HepG2 (cell line): ENCODE measurements around the gene GMPPA. TPM values are rescaled to one million over a fixed set of nuclear protein-coding genes. Genes with fewer than 3 reads are reported as not detected.

Experiments
- ATAC-seq: fragments of 200-7000 bp; cut with Tn5 transposase; 3 replicates; pipeline ENCODE4 v1.9.1; 2020; ENCODE audit warnings: mild to moderate bottlenecking, moderate library complexity
- BruUV-seq: library from RNA; stranded (reverse); fragments of 400-500 nt; replicated peaks from 2 replicates; lab custom pipeline; 2021; lab: Mats Ljungman, UMichigan
- CTCF ChIA-PET: fragments of 300-600 bp; formaldehyde crosslinking; extraction: SDS; loops from one replicate; lab custom pipeline; 2021; ENCODE audit warnings: low total read pairs, inconsistent platforms, low intra/inter-chr PET ratio; lab: Yijun Ruan, JAX
- POLR2A ChIA-PET: fragments of 350-600 bp; sonication (Branson Sonifier 250); formaldehyde crosslinking; loops from one replicate; lab custom pipeline; 2020; ENCODE audit warnings: antibody characterized with exemption, inconsistent platforms; lab: Yijun Ruan, JAX
- DNase-seq: peaks from one replicate; pipeline ENCODE4 v3.0.0-alpha.2; 2015; ENCODE audit warnings: low spot score
- FAIRE-seq: peaks from 3 replicates; lab custom pipeline; 2011; peaks lifted over from hg19 to GRCh38; lab: Jason Lieb, UNC
- H2AFZ ChIP-seq: one replicate; pipeline ENCODE4 v1.6.1; 2011; ENCODE audit warnings: low read length, inconsistent platforms
- H3K27ac ChIP-seq: fragments of 300-600 bp; 3 replicates; pipeline ENCODE4 v1.8.0; 2011; ENCODE audit warnings: mixed run types, mild to moderate bottlenecking, mixed read lengths, low read length, inconsistent platforms; ENCODE audit not compliant: insufficient read depth; ENCODE audit errors: extremely low read length
- H3K27me3 ChIP-seq, 2 experiments: fragments of 200-600 bp in 1 of 2; 2 replicates in 1 of 2; 3 replicates in 1 of 2; pipeline versions ENCODE4 v1.6.0 to v1.8.0; 2011; ENCODE audit warnings: low read length in 2 of 2, mild to moderate bottlenecking in 2 of 2, moderate library complexity in 2 of 2, inconsistent platforms in 1 of 2; ENCODE audit not compliant: insufficient read depth in 2 of 2, control insufficient read depth in 1 of 2
- H3K36me3 ChIP-seq, 2 experiments: fragments of 200-600 bp in 1 of 2; replicated peaks in 1 of 2; 2 replicates in 1 of 2; 3 replicates in 1 of 2; pipeline versions ENCODE4 v1.5.1 to v1.8.0; 2011; ENCODE audit warnings: low read length in 2 of 2, inconsistent platforms in 1 of 2; ENCODE audit not compliant: insufficient read depth in 2 of 2, control insufficient read depth in 1 of 2
- H3K4me1 ChIP-seq: 2 replicates; pipeline ENCODE4 v1.5.1; 2012; ENCODE audit warnings: low read length, inconsistent platforms; ENCODE audit not compliant: insufficient read depth
- H3K4me2 ChIP-seq: 2 replicates; pipeline ENCODE4 v1.6.0; 2011; ENCODE audit warnings: low read depth, low read length, inconsistent platforms
- H3K4me3 ChIP-seq, 3 experiments: fragments of 200-600 bp in 1 of 3; sonication (generic), shearing (Covaris generic) in 1 of 3; replicated peaks in 1 of 3; 2 replicates each; pipeline ENCODE4 v1.5.1; 2011 to 2016; ENCODE audit warnings: low read length in 3 of 3, inconsistent platforms in 2 of 3, low read depth in 2 of 3, mild to moderate bottlenecking in 2 of 3, control low read depth in 1 of 3, mixed read lengths in 1 of 3; ENCODE audit not compliant: insufficient read depth in 1 of 3
- H3K79me2 ChIP-seq: one replicate; pipeline ENCODE4 v1.6.1; 2011; ENCODE audit warnings: low read length, inconsistent platforms; ENCODE audit not compliant: insufficient read depth
- H3K9ac ChIP-seq: 2 replicates; pipeline ENCODE4 v1.6.0; 2011; ENCODE audit warnings: mild to moderate bottlenecking, low read depth, low read length, inconsistent platforms; ENCODE audit not compliant: insufficient read depth
- H3K9me3 ChIP-seq: 2 replicates; pipeline ENCODE4 v1.5.1; 2012; ENCODE audit warnings: mild to moderate bottlenecking, low read length
- H4K20me1 ChIP-seq: 2 replicates; pipeline ENCODE4 v1.6.0; 2011; ENCODE audit warnings: inconsistent platforms, mild to moderate bottlenecking, low read length, moderate library complexity; ENCODE audit not compliant: insufficient read depth
- AHR ChIP-seq: IDR thresholded peaks from 2 replicates; pipeline ENCODE4 v1.6.1; 2018; ENCODE audit warnings: missing genetic modification reagents, missing compliant biosample characterization
- ERF ChIP-seq: IDR thresholded peaks from 2 replicates; pipeline ENCODE4 v1.6.1; 2018; ENCODE audit warnings: missing biosample characterization, missing genetic modification reagents
- FOSL2 ChIP-seq: sonication (generic); formaldehyde crosslinking; IDR thresholded peaks from 2 replicates; pipeline ENCODE4 v1.4.0; 2020; ENCODE audit warnings: missing genetic modification reagents
- NFE2 ChIP-seq: sonication (generic); formaldehyde crosslinking; IDR thresholded peaks from 2 replicates; pipeline ENCODE4 v1.4.0; 2020; ENCODE audit warnings: missing genetic modification reagents
- SATB2 ChIP-seq: sonication (generic); formaldehyde crosslinking; IDR thresholded peaks from 2 replicates; pipeline ENCODE4 v1.5.0; 2020; ENCODE audit warnings: missing genetic modification reagents
- SCMH1 ChIP-seq: sonication (generic); formaldehyde crosslinking; IDR thresholded peaks from 2 replicates; pipeline ENCODE4 v1.9.0; 2021; ENCODE audit warnings: missing genetic modification reagents, mild to moderate bottlenecking, borderline replicate concordance
- TMF1 ChIP-seq: sonication (generic); formaldehyde crosslinking; IDR thresholded peaks from 2 replicates; pipeline ENCODE4 v1.8.1; 2022; ENCODE audit warnings: low read depth, missing genetic modification reagents
- ZNF333 ChIP-seq: sonication (generic); formaldehyde crosslinking; IDR thresholded peaks from 2 replicates; pipeline ENCODE4 v1.4.0; 2020; ENCODE audit warnings: mild to moderate bottlenecking, missing genetic modification reagents, borderline replicate concordance
- WGBS: methylation state at CpG from one replicate; pipeline ENCODE4 v1.1.6; 2017; ENCODE audit warnings: low lambda C conversion rate; 5-methylcytosine and 5-hydroxymethylcytosine counted together
- in situ Hi-C: cut with HindIII; loops from 2 replicates; pipeline ENCODE4 v1.10.0; 2017; ENCODE audit warnings: low pct_unique_long_range_greater_than_20kb; ENCODE audit not compliant: extremely low pct_ligation_motif_present
- intact Hi-C: fragments of 100-400 bp; cut with micrococcal nuclease; formaldehyde crosslinking; loops from one replicate; pipeline ENCODE4 v1.10.0; 2022; ENCODE audit not compliant: unreplicated experiment
- polyA plus RNA-seq, 8 experiments: library from polyadenylated mRNA; depleted of rRNA in 3 of 8; stranded (reverse) in 7 of 8; unstranded in 1 of 8; fragments of >200 nt; fragmentation: Illumina TruSeq in 4 of 8; extraction: Trizol in 4 of 8; gene quantifications; 2 replicates each; pipeline versions ENCODE4 v1.2.1 to v1.2.3, GENCODE V29; 2011 to 2016; ENCODE audit warnings: low read depth in 4 of 8, missing spikeins in 1 of 8, mixed read lengths in 1 of 8; ENCODE audit not compliant: insufficient read depth in 1 of 8
- total RNA-seq, 5 experiments: library from RNA; depleted of rRNA; stranded (reverse); fragments of >200 nt; fragmentation: Illumina TruSeq; extraction: Trizol; gene quantifications; 2 replicates each; pipeline ENCODE4 v1.2.3, GENCODE V29; 2016; ENCODE audit warnings: low read depth in 1 of 5
- TF ChIP-seq, protein P1 (sequence below): sonication (generic); formaldehyde crosslinking; IDR thresholded peaks from 2 replicates; pipeline ENCODE4 v1.5.0; 2020; ENCODE audit warnings: missing genetic modification reagents, mild to moderate bottlenecking, borderline replicate concordance
- TF ChIP-seq, protein P2 (sequence below): sonication (generic); formaldehyde crosslinking; conservative IDR thresholded peaks from 2 replicates; pipeline ENCODE4 v1.8.0; 2022; ENCODE audit warnings: mild to moderate bottlenecking, moderate library complexity, missing genetic modification reagents
- TF ChIP-seq, protein P3 (sequence below): sonication (generic); formaldehyde crosslinking; IDR thresholded peaks from 2 replicates; pipeline ENCODE4 v1.4.0; 2020; ENCODE audit warnings: mild to moderate bottlenecking, missing genetic modification reagents

Gene GMPPA
- total and polyA plus RNA-seq, 2 of the 13 experiments (the other 11 are each of a cell fraction or from before 2014, with no cell fraction given) = 81.1 to 106 TPM

DNA sequence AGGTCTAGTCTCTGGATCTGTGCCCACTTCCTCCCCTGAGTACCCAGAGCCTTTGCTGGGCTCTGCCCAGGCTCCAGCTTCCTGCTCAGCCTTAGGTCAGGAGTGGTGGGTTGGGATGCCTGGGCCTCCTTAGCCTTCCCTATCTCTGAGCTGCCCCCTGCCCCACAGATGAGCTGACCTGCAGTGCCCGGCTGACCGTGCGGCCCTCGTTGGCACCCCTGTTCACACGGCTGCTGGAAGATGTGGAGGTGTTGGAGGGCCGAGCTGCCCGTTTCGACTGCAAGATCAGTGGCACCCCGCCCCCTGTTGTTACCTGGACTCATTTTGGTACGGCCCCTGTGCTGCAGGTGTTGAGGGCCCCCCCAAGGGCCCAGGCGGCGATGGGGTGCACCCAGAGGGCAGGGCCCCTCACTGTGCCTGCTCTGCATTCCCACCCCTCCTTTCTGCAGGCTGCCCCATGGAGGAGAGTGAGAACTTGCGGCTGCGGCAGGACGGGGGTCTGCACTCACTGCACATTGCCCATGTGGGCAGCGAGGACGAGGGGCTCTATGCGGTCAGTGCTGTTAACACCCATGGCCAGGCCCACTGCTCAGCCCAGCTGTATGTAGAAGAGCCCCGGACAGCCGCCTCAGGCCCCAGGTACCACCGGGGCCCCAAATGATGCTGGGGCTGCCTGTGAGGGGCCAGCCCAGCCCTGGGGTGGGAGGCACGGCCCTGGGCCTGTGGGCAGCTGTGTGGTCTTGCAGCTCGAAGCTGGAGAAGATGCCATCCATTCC lies 30.1 kb upstream of the GMPPA start (continued):
- no peak for TF ChIP-seq SATB2
- TF ChIP-seq, protein P1, sequence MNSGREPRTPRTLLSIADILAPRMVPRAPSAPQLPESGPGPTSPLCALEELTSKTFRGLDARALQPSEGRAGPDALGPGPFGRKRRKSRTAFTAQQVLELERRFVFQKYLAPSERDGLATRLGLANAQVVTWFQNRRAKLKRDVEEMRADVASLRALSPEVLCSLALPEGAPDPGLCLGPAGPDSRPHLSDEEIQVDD (CRISPR knock-in tag) = no peak
- TF ChIP-seq SCMH1 (CRISPR knock-in tag) = no peak
- no peak for TF ChIP-seq AHR

DNA sequence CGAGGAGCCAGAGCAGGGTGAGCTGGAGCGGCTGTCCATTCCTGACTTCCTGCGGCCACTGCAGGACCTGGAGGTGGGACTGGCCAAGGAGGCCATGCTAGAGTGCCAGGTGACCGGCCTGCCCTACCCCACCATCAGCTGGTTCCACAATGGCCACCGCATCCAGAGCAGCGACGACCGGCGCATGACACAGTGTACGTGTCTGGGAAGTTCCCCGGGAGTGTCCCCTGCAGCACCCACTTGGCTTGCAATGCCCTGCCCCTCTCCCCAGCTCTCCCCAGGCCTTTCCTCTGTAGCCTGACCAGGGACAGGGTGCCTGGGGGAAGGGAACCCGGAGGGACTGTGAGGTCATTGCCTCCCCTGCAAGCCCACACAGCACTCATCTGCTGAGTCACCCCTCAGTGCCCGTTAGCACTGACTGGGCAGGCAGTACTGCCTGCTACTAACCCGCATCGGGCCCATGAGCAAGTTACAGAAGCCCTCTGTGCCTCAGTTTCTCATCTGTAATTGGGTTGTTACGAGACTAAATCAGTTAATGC lies 29.4 kb upstream of the GMPPA start:
- no peak overlapping the region for H3K27ac ChIP-seq
- DNase-seq (peak; percentile 21), FAIRE-seq (no peak), ATAC-seq (peak; percentile 28; the same call in 2 of the 3 replicates)
- no peaks in the 10 kb centered on the region for H3K36me3 ChIP-seq
- H3K9ac ChIP-seq = no peak overlapping the region
- no peaks in the 10 kb centered on the region for H3K9me3 ChIP-seq
- no peaks in the 10 kb centered on the region for H3K4me1 ChIP-seq
- H3K79me2 ChIP-seq = no peaks in the 10 kb centered on the region
- H3K4me2 ChIP-seq = no peak overlapping the region
- WGBS = 17% methylated on average over 8 of the region's 16 CpGs
- in situ Hi-C loops = no loop called here
- CTCF ChIA-PET = no interaction called here
- BruUV-seq = no TSS peak
- H3K27me3 ChIP-seq = peaks cover 14 to 91% of the 10 kb centered on the region in 2 experiments; a peak in 4 of 5 replicates
- POLR2A ChIA-PET = interaction anchor here (0.7 kb wide), 1 partner anchor 11 kb away, joined by 3 read pairs; no protein-coding TSS in a partner anchor
- H2AFZ ChIP-seq = no peak overlapping the region
- H4K20me1 ChIP-seq = no peaks in the 10 kb centered on the region
- intact Hi-C loops = no loop called here
- H3K4me3 ChIP-seq = no peak overlapping the region
- peak; percentile 60 for TF ChIP-seq FOSL2 (CRISPR knock-in tag)
- TF ChIP-seq, protein P2, sequence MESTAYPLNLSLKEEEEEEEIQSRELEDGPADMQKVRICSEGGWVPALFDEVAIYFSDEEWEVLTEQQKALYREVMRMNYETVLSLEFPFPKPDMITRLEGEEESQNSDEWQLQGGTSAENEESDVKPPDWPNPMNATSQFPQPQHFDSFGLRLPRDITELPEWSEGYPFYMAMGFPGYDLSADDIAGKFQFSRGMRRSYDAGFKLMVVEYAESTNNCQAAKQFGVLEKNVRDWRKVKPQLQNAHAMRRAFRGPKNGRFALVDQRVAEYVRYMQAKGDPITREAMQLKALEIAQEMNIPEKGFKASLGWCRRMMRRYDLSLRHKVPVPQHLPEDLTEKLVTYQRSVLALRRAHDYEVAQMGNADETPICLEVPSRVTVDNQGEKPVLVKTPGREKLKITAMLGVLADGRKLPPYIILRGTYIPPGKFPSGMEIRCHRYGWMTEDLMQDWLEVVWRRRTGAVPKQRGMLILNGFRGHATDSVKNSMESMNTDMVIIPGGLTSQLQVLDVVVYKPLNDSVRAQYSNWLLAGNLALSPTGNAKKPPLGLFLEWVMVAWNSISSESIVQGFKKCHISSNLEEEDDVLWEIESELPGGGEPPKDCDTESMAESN = no peak
- TF ChIP-seq ZNF333 = no peak
- no peak for TF ChIP-seq TMF1 (CRISPR knock-in tag)
- TF ChIP-seq, protein P3, sequence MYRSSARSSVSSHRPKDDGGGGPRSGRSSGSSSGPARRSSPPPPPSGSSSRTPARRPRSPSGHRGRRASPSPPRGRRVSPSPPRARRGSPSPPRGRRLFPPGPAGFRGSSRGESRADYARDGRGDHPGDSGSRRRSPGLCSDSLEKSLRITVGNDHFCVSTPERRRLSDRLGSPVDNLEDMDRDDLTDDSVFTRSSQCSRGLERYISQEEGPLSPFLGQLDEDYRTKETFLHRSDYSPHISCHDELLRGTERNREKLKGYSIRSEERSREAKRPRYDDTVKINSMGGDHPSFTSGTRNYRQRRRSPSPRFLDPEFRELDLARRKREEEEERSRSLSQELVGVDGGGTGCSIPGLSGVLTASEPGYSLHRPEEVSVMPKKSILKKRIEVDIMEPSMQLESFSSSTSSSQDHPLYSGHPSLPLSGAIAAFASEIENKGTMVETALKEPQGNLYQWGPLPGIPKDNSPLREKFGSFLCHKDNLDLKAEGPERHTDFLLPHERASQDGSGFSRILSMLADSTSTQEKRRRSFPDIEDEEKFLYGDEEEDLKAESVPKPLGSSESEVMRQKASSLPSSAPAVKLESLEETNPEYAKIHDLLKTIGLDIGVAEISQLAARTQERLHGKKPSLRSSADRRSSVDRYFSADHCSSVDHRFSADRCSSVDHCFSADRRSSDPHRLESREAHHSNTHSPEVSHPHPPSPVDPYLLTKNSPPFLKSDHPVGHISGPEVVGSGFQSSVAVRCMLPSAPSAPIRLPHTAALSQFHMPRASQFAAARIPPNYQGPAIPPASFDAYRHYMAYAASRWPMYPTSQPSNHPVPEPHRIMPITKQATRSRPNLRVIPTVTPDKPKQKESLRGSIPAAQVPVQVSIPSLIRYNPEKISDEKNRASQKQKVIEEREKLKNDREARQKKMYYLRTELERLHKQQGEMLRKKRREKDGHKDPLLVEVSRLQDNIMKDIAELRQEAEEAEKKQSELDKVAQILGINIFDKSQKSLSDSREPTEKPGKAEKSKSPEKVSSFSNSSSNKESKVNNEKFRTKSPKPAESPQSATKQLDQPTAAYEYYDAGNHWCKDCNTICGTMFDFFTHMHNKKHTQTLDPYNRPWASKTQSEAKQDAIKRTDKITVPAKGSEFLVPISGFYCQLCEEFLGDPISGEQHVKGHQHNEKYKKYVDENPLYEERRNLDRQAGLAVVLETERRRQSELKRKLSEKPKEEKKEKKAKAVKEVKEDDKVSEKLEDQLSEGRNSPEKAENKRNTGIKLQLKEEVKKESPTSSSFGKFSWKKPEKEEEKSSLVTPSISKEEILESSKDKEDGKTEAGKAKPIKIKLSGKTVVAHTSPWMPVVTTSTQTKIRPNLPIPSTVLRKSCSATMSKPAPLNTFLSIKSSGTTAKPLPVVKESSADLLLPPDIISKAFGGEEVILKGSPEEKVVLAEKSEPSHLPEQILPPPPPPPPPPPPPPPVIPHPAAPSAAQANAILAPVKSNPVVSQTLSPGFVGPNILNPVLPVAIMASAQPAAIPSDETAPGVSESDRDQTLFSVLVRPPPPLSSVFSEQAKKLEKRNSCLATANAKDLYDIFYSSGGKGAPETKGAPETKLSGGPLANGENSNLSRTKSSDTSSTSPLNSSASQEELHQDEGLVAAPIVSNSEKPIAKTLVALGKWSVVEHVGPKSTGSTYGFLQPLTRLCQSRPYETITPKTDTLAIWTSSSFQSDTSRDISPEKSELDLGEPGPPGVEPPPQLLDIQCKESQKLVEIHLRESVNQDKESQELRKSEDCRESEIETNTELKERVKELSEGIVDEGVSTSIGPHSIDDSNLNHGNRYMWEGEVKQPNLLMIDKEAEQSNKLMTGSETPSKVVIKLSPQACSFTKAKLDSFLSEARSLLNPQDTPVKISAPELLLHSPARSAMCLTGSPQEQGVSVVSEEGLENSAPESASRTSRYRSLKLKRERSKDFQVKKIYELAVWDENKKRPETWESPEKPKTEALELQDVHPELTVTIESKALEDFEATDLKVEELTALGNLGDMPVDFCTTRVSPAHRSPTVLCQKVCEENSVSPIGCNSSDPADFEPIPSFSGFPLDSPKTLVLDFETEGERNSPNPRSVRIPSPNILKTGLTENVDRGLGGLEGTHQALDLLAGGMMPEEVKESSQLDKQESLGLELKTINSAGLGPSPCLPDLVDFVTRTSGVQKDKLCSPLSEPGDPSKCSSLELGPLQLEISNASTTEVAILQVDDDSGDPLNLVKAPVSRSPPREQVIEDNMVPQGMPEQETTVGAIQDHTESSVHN (CRISPR knock-in tag) = no peak
- TF ChIP-seq ERF (CRISPR knock-in tag) = no peak
- peak; percentile 84; the same call in 1 of the 2 replicates for TF ChIP-seq NFE2
